Activated CD4-positive, alpha-beta T cell treated with anti-CD3 and anti-CD28 coated beads for 4 hours (primary cell): Measurements from ENCODE around the gene PLOD2.

ENCODE experiments used
- DNase-seq, 2 donors: peaks; one replicate each; pipeline ENCODE4 v3.0.0-alpha.2; 2020

PLOD2 gene

DNA sequence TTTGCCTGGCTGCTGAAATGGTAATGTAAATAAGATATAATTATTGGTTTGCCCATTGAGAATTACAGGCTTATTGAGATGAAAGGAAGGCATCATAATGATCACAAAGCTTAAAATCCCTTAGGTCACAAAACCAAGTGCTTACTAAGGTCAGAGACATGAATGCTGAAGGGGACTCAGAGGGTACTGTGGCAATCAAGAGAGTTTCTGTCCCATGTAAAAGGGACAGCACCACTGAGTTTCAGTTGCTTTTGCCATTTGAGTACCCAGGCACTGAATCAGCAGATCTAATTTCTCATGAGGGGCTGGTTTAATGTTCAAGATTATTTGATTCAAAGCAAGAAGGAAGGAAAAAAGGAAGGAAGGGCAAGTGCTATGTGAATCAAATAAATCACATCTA is 127.0 kb downstream of the PLOD2 start:
- DNase-seq, result no peak

GRCh38 chr3:146026547-146026946 is 134.4 kb downstream of the PLOD2 start:
- DNase-seq, result no peak

GRCh38 chr3:146024260-146024659 is 136.7 kb downstream of the PLOD2 start:
- DNase-seq, result no peak

DNA sequence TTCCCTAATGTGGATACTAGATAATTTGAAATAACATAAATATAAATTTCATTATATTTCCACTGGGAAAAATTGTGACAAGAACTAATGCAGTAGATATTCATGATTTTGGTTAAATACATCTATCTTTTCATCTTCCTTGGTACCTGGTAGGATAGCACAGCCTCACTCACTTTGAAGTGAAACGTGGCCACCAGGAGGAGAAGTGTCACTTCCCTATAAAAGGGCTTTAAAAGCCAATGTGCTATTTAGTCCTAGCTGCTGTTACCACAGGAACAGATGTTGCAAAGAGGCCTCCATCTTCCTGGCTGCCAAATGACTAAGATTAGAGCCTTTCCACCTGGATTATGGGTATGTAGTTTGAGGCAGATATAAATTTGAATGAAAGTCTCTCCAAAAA is 140.0 kb downstream of the PLOD2 start:
- DNase-seq, result no peak

DNA sequence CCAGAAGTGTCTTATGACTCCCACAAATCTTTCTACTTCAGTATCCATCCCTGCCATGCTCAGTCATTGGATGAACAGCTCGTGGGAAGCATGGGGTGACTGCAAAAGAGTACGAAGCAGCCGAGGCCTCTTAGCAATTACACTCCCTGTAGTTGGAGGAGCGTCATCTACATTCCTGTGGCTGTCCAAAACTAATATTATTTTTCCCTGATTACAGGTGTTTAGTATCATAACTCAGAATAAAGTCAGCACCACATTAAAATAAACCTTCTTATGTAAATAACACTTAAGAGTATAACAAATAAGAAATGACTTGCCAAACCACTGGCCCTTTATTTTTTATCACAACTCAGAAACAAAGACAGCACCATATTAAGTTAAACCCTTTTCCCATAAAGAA is 141.5 kb downstream of the PLOD2 start:
- no peak for DNase-seq
